Liver (tissue), 3 donors: ENCODE measurements around the gene DIO3.

Experiments used
- CTCF ChIP-seq: fragments of 150-350 bp; IDR thresholded peaks from 2 replicates; pipeline ENCODE4 v1.5.1; 2017; ENCODE audit warnings: improper control_type of control experiment, low read depth, low read length; ENCODE audit not compliant: missing input control
- RAD21 ChIP-seq, 2 donors: IDR thresholded peaks; 2 replicates each; pipeline ENCODE4 v1.6.1; 2016; ENCODE audit warnings: antibody characterized with exemption in 2 of 2, mild to moderate bottlenecking in 2 of 2
- SP1 ChIP-seq: IDR thresholded peaks from 2 replicates; pipeline ENCODE4 v1.6.1; 2018; ENCODE audit warnings: antibody characterized with exemption, mild to moderate bottlenecking
- donor health status: healthy.
- donor health status: healthy.

DNA sequence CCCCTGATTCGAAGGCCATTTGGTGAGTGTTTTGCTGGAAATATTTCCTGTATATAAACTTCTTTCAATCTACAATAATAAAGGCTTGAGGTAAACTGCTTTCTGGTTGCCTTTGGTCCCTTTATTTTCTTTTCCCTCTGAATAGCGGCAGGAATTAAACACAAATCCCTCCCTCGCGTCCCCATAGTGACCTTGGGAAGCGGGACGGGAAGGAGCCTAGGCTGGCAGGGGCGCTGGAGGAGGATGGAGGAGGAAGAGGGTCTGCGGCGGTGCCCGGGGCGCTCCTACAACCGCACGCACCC, 2.0 kb downstream of the DIO3 start:
- TF ChIP-seq CTCF (no peak), RAD21 (IDR thresholded peaks at IDR 0.05) (no peak), SP1 (no peak)
